ENCODE results near the gene LRRTM3.

LRRTM3 gene
- total RNA-seq: 0 reads per million in 2 donors

GRCh38 chr10:66925896-66926715, at the start of gene LRRTM3:
TSS of gene LRRTM3 (plus strand) at chr10:66926036.
- DNase-seq: no peak

GRCh38 chr10:66877361-66877760, 48.5 kb upstream of the LRRTM3 start:
- DNase-seq: no peak

GRCh38 chr10:66880292-66880691, 45.5 kb upstream of the LRRTM3 start:
- DNase-seq: no peak

GRCh38 chr10:66880826-66881225, 45.0 kb upstream of the LRRTM3 start:
- no peak for DNase-seq

- no peak for DNase-seq
These were observed 44.0 kb upstream of the LRRTM3 start for GRCh38 chr10:66881814-66882213.

- DNase-seq: no peak
These were observed 43.6 kb upstream of the LRRTM3 start for GRCh38 chr10:66882271-66882670.

- DNase-seq: no peak
These were observed 39.0 kb upstream of the LRRTM3 start for GRCh38 chr10:66886848-66887247.

- no peak for DNase-seq
These were observed 37.6 kb upstream of the LRRTM3 start for GRCh38 chr10:66888237-66888636.

GRCh38 chr10:66892871-66893270, 33.0 kb upstream of the LRRTM3 start:
- DNase-seq: no peak

GRCh38 chr10:66910671-66911070, 15.2 kb upstream of the LRRTM3 start:
- no peak for DNase-seq

GRCh38 chr10:66916030-66916429, 9.8 kb upstream of the LRRTM3 start:
- no peak for DNase-seq

GRCh38 chr10:66917104-66917503, 8.7 kb upstream of the LRRTM3 start:
- DNase-seq: no peak

GRCh38 chr10:66919248-66919647, 6.6 kb upstream of the LRRTM3 start:
- DNase-seq: no peak

- no peak for DNase-seq
These were observed 1.0 kb upstream of the LRRTM3 start for GRCh38 chr10:66924674-66925345.

GRCh38 chr10:66925373-66925772, 463 bp upstream of the LRRTM3 start:
- no peak for DNase-seq

- DNase-seq: no peak
These were observed 1.0 kb downstream of the LRRTM3 start for GRCh38 chr10:66926841-66927240.

- DNase-seq: no peak
These were observed 1.6 kb downstream of the LRRTM3 start for GRCh38 chr10:66927251-66927935.

- no peak for DNase-seq
These were observed 2.3 kb downstream of the LRRTM3 start for GRCh38 chr10:66927971-66928770.

GRCh38 chr10:66928776-66929175, 2.9 kb downstream of the LRRTM3 start:
- no peak for DNase-seq

- no peak for DNase-seq
These were observed 3.5 kb downstream of the LRRTM3 start for GRCh38 chr10:66929375-66929774.

- DNase-seq: no peak
These were observed 5.6 kb downstream of the LRRTM3 start for GRCh38 chr10:66931340-66931948.

GRCh38 chr10:66931949-66932343, 6.1 kb downstream of the LRRTM3 start:
- DNase-seq: no peak
